Activated CD4-positive, alpha-beta T cell treated with anti-CD3 and anti-CD28 coated beads for 24 hours (primary cell): ENCODE results near the gene EPHA3.

Source experiments
- DNase-seq, 2 donors: peaks; one replicate each; pipeline ENCODE4 v3.0.0-alpha.2; 2020; ENCODE audit warnings: low read depth in 2 of 2

The EPHA3 gene

DNA sequence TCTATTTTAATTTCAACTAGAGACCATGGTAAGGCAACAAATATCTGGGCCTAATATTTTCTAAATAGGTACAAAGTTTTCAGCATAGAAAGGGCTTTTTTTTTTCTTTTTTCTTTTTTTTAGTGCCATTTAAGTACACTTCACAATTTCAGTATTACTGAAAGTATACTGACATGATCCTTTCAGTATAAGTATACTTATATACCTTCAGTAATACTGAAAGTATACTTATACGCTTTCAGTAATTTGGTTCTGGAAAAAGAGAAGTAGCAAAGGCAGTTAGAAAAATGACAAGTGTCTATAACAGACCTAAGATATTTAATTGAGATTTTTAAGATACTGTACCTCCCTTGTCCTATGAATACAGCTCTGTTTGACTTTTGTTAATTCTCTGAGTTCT, 339.2 kb downstream of the EPHA3 start:
- no peak for DNase-seq

DNA sequence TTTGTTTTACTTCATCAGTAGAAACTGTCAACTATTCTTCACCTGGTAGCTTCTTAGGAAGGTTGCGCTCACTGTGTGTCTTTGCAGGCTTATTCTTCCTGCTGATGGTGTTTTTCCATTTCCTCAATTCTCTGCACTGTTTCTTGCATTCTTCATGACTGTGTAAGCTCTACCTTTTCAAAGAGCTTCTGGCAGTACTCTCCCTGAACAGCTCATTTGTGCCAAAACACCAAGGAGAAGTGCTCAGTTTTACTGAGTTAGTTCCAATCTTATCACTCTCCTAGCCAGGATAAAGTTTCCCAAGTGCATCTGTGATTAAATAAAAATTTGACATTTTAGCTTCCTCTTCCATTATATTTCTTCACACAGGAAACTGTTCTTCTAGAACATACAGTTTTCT, 339.8 kb downstream of the EPHA3 start:
- no peak for DNase-seq

DNA sequence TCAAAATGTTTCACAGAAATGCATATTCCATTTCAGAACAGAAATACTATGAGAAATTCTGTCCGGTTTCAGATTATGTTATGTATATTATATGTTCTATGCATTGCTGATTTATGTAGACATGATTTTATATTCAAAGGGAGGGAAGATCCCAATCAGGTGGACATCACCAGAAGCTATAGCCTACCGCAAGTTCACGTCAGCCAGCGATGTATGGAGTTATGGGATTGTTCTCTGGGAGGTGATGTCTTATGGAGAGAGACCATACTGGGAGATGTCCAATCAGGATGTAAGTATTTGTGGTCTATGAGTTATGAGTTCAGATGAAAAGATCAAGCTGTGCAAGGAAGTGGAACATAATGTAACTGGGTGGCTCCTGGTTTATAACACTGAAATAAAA, 341.7 kb downstream of the EPHA3 start:
- DNase-seq = no peak

DNA sequence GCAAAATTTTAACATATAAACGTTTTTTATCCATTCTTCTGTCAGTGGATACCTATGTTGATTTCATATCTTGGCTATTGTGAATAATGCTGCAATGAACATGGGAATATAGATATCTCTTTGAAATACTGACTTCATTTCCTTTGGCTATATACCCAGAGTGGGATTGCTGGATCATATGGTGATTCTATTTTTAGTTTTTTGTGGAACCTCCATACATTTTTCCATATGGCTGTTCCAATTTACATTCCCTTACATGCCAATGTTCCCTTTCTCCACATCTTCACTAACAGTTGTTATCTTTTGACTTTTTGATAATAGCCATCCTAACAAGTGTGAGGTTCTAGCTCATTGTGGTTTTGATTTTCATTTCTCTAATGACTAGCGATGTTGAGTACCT, 344.6 kb downstream of the EPHA3 start:
- DNase-seq = no peak

DNA sequence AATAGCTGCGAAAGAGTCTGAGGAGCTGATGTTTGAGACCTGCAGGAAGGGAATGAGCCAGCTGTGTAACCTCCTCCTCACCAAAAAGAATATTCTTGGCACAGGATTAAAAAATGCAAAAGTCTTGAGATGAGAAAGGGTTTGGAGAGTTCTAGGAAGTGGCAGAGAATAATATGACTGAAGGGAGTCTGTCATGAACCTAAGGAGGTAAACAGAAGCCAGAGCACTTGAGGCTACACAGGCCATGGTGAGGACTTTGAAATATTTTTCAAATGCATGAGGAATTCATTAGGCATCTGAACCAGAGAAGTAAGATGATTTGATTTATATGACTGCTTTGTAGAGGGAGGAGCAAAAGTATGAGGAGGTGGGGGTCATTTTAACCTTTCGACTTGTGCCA, 347.8 kb downstream of the EPHA3 start:
- DNase-seq = no peak

DNA sequence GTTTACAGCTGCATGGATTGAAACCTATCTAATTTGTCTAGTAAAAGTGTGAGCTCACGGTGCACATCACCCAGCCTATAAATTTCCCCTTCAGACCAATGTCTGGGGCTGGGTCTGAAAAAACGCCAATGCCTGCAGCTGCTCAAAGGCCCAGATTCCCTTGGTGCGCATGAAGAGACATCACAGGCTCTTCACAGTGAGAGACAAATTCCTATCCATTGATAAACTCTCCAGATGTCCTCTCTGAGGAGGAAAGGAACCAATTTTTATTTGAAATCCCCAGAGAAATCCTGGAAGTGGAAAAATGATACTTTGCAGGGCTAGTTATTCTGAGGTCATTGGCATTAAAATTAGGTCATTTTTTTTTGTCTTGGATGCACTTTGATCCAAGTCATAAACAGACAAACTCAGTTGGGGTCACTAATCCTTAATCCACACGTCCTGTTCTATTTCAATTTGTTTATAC, 360.5 kb downstream of the EPHA3 start:
- DNase-seq = no peak

DNA sequence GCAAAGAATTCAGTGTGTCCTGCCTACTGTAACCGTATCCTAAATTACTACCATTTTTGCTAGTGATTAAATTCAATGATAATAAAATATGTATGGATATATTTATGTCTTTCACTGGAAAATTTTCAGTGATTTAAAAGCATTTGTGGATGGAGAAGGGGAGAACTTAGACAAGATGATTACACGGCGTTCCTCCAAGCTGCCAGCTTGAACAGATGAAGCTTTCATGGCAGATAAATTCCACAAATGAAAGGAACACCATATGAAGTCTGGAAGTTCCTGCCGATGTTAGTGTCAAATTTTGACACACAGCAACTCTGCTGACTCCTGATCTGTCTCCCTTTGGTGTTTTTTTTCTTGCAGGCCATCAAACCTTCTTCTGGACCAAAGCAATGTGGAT, 364.7 kb downstream of the EPHA3 start:
- DNase-seq = no peak

DNA sequence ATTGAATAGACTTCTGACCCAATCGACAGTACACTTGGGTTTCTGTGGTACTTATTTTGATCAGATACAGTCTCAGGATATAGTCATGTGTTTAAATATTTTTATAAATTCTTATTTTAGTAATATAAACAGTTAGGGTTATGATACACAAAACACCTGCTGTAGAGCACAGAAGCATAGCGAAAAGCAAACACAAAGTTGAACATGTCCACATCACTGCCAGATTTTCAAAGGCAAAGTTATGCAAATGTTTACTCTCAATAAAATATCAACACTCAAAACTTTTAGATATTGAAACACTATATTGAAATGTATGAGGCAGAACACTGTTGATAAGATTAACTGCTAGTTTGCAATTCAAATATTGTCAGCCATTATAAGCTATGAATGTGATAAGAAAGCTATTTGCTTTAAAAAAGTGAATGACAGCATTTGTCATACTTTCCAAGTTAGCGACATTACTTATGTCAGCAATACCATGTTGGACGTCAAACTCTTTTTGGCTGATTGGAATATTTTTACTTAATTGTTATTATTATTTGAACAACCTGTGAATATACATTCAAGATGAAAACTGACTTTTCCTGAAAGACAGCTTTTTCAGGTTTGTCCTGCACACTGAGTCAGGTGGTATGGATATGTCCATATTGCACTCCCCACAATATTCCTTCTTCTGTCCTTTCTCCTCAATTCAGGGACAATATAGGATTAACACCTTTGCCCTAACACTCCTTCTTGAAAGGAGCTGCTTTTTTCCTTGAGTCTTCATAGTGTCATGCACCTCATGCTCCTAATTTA, 367.1 kb downstream of the EPHA3 start:
- no peak for DNase-seq

DNA sequence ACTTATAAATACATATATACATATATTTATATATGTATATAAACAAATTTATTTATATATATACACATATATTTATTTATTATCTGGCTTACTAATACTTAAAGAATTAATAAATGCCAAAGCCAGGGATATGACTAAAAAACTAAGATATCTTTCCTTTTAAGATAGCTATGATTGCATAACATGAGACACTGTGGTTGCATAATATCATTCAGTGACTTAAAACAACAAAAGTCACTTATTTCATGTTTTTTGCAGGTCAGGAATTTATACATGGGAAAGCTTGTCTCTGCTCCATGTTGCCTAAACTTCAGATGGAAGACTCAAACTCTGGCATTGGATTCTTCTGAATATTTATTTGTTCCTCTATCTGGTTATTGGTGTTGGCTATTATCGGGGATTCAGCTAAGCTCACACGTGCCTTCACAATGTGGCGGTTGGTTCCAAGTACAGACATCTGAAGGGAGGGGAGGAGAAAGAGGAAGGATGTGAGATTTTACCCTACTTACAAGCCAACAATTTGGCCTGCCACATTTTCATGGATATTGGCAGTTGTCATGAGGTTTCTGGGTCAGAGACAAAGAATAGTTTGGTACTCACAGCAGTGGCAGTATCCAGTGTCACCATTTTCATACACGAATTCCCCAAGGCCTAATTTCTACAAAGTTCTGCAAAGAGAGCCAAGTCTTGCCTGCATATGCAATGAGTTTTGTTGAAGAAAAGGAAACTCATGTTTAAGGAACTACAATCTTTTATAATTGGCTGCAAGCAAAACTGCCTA, 381.6 kb downstream of the EPHA3 start:
- DNase-seq = no peak

DNA sequence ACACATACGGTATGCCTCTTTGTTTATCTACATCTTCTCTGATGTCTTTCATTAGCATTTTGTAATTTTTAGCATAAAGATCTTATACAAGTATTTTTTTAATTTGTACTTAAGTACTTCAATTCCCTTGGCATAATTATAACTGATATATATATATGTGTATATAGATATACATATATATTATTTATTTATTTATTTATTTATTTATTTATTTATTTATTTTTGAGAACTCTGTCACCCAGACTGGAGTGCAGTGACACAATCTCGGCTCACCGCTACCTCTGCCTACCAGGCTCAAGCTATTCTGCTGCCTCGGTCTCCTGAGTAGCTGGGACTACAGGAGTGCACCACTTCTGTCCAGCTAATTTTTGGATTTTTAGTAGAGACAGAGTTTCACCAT, 382.7 kb downstream of the EPHA3 start:
- DNase-seq = no peak

DNA sequence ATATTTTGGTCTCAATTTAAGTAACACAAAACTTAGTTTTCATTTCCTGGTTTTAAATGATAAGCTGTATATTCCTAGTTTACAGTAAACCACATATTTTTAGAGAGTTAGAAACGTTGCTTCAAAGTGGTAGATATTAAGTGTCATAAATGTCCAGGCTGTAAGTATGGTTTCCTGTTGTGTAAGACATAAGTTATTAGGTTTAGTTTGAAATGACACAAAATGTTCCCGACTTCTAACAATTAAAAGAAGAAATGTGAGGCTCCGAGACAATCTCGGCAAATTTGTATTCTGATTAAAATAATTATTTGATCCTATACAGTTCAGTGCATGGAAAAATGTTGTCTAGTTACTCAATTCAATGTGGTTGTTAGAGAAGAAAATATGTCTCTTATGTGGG, 387.3 kb downstream of the EPHA3 start:
- no peak for DNase-seq

DNA sequence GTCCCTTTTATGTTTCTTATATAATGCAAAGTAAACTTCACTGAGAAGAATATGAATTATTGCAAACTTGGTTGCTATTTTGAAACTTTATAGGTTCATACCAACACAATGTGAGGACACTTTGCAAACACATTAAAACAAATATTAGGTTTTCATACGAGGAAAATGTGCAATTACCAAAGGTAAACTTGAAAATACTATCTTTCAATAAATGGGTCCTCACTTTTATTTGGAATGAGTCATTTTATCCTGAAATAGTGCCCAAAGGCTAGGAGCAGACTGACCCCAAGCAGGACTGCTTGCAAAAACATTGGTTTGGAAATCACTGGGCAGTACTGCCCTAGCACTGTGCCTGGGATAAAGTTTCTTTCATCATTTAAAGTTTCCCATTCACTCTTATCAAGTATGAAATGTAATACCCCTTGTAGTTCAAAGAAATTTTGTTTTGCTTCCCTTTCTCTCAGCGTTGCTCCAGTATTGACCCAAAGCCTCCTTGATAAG, 396.5 kb downstream of the EPHA3 start:
- DNase-seq = no peak

DNA sequence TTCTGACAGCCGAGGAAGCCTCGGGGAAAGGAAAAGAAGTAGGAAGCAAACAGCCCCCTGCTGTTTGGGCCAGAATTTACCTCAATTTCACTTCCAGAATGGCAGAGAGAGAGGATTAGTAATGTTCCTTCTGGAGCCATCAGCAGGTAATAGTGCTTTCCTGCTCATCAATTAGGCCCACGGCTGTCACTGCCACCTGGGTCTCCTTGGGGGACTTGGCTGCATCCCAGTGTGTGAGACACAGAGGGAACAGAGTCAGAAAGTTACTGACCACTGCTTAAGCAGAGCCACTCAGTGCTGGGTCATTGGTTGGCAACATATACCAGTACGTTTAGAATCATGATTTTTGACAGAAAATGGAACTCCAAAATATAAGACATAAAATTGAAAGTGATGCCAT, 397.0 kb downstream of the EPHA3 start:
- DNase-seq = no peak

DNA sequence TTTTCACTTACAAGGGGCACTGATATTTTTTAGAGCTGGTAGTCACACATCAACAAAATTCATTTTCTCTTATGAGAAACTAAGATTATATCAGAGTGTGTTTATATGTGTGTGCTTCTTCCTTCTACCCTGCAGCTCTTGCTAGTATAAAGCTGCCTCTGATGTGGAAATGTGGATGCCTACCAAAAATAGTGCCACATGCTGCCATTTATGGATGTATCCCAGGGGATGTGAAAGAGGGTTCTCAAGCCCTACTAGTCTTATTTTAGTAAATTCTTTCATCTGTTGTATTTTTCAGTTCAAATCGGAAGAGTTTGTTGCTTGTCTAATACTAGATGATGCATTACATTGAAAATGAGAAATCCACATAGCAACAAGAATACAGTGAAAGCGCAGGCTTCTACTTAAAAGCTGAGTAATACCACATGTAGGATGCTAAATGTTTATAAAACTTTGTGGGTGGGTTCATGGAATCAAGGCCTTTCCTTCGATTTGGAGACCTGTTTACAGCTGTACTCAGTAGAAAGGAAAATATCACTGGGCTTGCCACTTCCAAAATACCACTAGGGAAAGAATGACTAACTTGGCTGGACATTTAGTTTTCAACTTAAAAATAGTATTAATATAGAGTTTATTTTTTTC, 399.2 kb downstream of the EPHA3 start:
- no peak for DNase-seq

DNA sequence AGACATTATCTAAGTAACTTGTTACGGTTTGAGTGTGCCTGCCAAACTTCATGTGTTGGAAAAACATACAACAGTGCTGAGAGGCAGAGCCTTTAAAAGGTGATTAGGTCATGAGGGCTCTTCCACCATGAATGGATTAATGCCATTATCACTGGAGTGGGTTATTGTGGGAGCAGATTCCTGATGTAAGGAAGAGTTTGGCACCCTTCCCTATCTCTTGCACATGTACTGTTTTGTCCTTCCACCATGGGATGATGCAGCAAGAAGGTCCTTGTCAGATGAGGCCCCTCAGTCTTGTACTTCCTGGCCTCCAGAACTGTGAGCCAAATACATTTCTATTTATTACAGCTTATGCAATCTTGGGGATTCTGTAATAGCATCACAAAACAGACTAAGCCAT, 413.9 kb downstream of the EPHA3 start:
- DNase-seq = no peak

DNA sequence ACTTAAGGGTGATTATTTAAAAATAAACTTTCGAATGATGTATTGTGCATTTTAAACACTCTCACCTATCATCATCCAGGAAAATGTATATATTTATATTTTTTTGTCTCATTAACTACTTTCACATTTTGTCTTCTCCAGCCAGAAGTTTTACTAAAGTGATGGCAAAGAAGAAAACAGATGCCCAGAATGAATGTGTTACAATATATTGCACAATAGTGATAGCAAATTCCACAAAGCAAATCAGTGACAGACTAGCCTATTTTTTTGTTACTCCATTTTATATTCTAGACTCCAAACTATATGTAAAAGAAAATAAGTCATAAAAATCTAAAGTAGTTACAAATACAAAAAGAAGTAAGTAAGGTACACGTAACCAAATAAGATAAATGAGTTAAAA, 414.7 kb downstream of the EPHA3 start:
- no peak for DNase-seq

DNA sequence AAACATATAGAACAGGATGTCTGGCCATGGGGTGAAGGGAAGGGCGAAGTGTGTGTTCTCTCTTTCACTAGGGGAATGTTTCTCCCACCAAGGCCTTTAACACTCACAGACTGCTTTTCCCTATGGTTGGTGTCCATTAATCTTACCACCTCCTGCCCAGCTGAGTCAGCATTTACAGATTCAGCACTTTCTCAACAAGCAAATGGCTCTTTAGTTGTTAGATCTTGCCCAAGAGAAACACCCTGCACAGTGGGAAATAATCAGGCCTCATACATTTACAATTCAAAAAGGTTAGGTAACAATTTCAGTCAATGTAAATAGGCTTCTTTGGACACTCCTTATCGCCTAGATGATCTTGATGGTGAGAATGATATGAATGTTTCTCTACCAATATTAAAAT, 418.2 kb downstream of the EPHA3 start:
- no peak for DNase-seq

DNA sequence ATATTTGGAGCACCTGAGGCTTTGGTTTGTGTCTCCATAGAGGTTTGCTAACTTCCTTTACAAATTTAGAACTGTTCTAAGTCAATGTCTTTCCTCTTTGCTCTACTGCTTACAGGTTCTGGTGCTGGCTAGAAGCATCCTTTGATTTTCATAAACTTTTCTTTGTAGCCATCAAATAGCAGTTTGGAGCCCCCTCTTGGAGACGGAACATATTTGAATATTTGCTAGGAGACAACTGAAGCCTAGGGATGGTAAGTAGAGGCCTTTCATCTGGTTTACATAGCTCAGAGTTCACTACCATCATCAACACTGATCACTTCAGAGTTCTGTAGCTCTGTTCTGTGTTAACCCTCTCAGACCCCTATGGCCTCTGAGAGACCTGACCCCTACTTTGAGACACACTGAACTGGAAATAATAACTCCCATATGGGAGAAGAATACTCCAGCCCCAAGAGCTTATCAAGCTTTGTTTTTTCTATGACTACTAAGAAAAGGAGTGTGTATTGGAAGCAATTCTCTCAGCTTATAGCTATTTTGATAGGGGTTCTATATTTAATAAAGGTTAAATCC, 420.4 kb downstream of the EPHA3 start:
- no peak for DNase-seq
